GM13976 (cell line): Measurements from ENCODE around the gene NRDC.

ENCODE experiments used
- DNase-seq: peaks from one replicate; pipeline ENCODE4 v3.0.0; 2012; ENCODE audit warnings: low spot score
- in situ Hi-C: fragments of 300-500 bp; cut with MboI; formaldehyde crosslinking; loops from one replicate; pipeline ENCODE4 v1.12.0; 2022; ENCODE audit warnings: low sequenced_read_pairs, mixed read lengths, inconsistent platforms; ENCODE audit not compliant: unreplicated experiment
- TF ChIP-seq, protein P1 (sequence below): IDR thresholded peaks from 2 replicates; pipeline ENCODE4 v1.5.1; 2012; ENCODE audit warnings: borderline replicate concordance, mild to moderate bottlenecking; ENCODE audit not compliant: insufficient read depth; ENCODE audit errors: extremely low read depth, missing control alignments, control extremely low read depth

Gene NRDC

DNA sequence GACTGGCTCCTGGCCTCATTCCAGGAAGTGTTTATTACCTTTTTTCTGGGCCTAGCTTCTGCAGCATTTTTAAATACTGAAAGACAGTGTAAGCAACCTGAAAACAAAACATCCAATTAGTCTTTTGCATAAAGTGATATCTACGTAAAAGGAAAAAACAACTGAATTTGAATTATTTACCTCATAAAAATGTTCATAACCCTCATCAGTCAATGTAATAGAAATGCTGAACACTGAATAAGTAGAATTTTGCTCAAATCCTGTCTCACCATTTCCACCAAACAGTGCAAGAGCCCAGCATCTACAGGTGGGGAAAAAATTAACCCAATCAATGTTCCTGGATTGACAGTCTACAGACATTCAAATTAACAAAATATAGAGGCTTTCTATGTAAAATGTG lies 64.0 kb downstream of the NRDC start:
- no peak for DNase-seq
- in situ Hi-C loops, result no loop called here
- TF ChIP-seq, protein P1, sequence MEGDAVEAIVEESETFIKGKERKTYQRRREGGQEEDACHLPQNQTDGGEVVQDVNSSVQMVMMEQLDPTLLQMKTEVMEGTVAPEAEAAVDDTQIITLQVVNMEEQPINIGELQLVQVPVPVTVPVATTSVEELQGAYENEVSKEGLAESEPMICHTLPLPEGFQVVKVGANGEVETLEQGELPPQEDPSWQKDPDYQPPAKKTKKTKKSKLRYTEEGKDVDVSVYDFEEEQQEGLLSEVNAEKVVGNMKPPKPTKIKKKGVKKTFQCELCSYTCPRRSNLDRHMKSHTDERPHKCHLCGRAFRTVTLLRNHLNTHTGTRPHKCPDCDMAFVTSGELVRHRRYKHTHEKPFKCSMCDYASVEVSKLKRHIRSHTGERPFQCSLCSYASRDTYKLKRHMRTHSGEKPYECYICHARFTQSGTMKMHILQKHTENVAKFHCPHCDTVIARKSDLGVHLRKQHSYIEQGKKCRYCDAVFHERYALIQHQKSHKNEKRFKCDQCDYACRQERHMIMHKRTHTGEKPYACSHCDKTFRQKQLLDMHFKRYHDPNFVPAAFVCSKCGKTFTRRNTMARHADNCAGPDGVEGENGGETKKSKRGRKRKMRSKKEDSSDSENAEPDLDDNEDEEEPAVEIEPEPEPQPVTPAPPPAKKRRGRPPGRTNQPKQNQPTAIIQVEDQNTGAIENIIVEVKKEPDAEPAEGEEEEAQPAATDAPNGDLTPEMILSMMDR, result no peak

DNA sequence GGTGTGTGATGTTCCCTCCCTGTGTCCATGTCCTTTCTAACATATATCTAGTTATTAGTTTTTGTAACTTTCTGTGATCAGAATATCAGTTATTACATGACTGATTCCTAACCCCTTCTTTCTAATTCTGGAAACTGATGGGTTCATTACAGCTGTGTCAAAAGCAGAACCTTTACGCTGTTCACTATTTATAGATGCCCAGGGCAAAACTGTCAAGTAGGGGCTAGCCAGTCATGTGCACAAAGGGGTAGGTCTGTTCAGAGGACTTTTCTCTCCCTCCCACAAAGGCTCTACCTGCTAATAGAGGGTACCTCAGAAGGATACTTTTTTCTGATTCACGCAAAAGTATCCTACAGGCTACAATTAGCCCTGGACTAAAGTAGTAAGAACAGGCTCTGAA lies 79.2 kb downstream of the NRDC start:
- in situ Hi-C loops, result no loop called here

DNA sequence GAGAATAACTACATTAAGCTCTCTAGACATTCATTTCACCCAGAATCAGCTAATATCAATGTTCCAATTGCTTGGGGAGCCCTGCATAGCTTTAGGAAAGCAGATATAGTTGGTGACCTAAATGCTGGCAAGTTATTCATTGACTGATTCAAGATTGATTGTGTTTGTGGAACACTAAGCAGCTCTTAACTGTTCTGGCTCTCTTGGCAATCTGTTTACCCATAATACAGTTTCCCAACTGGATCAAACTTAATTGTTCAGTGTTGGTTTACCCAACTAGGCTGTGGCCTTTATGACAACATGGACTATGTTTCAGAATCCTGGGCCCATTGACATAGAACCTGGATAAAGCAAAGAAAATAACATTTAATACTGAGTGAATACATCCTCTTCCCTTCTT lies 83.7 kb downstream of the NRDC start:
- DNase-seq, result no peak
- TF ChIP-seq, protein P1, result no peak
- in situ Hi-C loops, result no loop called here

More for the DNA sequence above, 79.2 kb downstream of the NRDC start:
- no peak for DNase-seq
- TF ChIP-seq, protein P1, result no peak

DNA sequence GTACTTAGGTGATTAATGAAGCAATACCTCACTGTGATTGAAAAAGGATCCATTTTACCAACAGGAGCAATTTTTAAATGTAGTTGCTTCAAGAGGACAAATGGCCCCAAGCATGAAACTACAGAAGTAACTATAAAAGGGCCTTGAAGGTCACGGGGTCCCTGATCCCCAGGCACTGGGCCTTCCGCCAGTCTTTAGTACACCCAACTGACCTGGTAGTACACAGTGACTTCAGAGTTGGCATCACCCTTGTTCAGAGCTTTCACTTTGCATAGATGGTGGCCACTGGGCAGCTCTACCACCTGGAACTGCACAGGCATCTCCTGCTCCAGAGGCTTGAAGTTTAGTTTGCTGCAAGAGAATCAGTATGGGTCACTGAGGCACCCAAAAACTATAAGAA lies 84.3 kb downstream of the NRDC start:
- no peak for DNase-seq
- in situ Hi-C loops, result no loop called here
- TF ChIP-seq, protein P1, result no peak

DNA sequence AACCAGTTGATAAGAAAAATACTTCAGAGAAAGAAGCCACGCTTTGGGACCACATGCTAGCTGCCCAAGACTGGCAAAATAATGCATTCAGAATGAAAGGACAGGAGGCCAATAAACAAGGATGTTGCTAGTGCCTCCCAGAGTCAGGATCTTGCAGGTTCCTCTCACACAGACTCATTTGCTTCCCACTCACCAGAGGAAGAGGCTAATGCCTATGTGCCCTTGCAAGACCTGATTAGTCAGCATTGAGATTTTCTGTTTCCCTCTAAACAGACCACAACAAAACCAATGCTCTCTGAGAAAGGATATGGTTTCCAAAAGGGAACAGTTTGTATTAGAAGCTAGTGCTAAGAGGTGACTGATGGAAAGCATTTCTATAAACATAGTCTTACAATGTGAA lies 85.7 kb downstream of the NRDC start:
- DNase-seq, result no peak
- TF ChIP-seq, protein P1, result no peak
- in situ Hi-C loops, result no loop called here

DNA sequence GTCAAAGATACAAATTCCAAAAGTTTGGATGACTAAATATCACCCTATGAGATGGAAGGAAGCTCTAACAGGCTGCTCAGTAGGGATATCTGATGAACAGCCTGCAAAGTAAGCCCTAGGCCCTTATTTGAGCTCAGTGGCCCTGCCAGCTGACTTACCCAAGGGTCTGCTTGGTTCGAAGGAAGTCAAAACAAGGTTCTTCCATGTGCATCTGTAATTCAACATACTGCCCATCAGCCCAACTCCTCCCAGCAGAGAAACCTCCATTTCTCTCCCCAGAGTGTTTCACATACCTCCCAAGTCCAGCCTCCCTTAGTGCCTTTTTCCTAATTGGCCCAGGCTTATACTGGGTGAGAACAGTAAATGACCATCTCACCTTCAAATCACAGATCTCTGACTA lies 86.6 kb downstream of the NRDC start:
- in situ Hi-C loops, result no loop called here
- no peak for DNase-seq
- TF ChIP-seq, protein P1, result no peak

DNA sequence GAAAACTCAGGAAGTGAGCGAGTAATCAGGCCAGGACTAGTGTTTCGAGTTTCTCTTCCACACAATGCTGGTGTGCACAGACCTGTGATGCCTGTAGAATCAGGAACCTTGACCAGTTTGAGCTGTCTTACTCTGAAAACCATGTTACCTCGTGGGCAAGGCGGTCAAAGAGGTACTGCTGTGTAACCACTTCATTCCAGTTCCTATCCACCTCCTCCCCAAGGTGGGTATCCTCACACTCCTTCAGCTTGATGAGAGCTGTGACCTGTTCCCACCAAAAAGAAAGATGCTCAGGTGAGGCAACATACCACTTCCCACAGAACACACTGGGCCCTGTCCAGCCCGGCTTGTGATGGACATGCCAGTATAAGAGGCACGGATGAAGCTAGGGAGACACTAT lies 88.1 kb downstream of the NRDC start:
- TF ChIP-seq, protein P1, result no peak
- no peak for DNase-seq
- in situ Hi-C loops, result no loop called here
